ENCODE results near the gene BSCL2. TPM values are rescaled to one million over a fixed set of nuclear protein-coding genes. Genes with fewer than 3 reads are reported as not detected.

Gene BSCL2
- total and polyA plus RNA-seq, 2 donors (not counting 1 experiment from before 2014, with no cell fraction given) = 38.5 to 56.3 TPM

DNA sequence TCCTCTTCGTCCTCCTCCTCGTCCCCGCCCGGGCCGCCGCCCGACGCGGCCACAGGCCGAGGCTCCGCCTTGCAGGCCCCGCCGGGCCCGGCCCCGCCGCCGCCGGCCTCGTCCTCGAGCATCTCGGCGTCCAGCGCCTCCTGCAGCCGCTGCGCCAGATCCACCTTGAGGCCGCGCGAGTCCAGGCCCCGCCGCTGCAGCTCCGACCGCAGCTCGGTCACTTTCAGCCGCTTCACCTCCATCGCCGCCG is 19.6 kb upstream of the BSCL2 start:
- Histone ChIP-seq H3K9me3 (ENCODE audit: control extremely low read depth in 1 of 3, control insufficient read depth in 2 of 3, insufficient read depth in 1 of 3, low read length in 2 of 3) (no peaks in the 10 kb centered on the region), H3K36me3 (replicated peaks in 1 of 2; ENCODE audit: control extremely low read depth in 1 of 2, control insufficient read depth in 1 of 2, extremely low read depth in 1 of 2, insufficient read depth in 2 of 2, low read length in 1 of 2) (peaks cover 3 to 29% of the 10 kb centered on the region in 2 experiments), H3K79me2 (ENCODE audit: control insufficient read depth, insufficient read depth, low read length) (peaks cover 81% of the 10 kb centered on the region), H2AFZ (ENCODE audit: insufficient read depth, low read depth, low read length, poor library complexity, severe bottlenecking) (peak overlapping the region; percentile 91), H3K4me2 (replicated peaks; ENCODE audit: low read depth, low read length, poor library complexity, severe bottlenecking) (peak overlapping the region; percentile 91), H3K27ac (ENCODE audit: low read length in 2 of 2) (peak overlapping the region; percentile 40 to 90), H3K4me3 (ENCODE audit: control extremely low read depth in 1 of 5, extremely low read depth in 1 of 5, insufficient read depth in 1 of 5, low read depth in 2 of 5, low read length in 4 of 5) (peak overlapping the region; percentile 94 to 100 (median 99)), H4K20me1 (ENCODE audit: control insufficient read depth, insufficient read depth, low read length, poor library complexity, severe bottlenecking) (peaks cover 58% of the 10 kb centered on the region), H3K9ac (ENCODE audit: low read length) (peak overlapping the region; percentile 93), H3K4me1 (ENCODE audit: control insufficient read depth in 2 of 2, insufficient read depth in 2 of 2, low read length in 2 of 2) (peaks cover 37 to 41% of the 10 kb centered on the region in 2 donors), H3K27me3 (replicated peaks in 1 of 4; ENCODE audit: control extremely low read depth in 1 of 4, control insufficient read depth in 3 of 4, insufficient read depth in 4 of 4, low read length in 3 of 4) (no peaks in the 10 kb centered on the region)
- peak overlapping the region; percentile 99 for H3K27ac Mint-ChIP-seq
- H3K9me3 Mint-ChIP-seq (ENCODE audit: insufficient read depth) = no peaks in the 10 kb centered on the region
- ATAC-seq (ENCODE audit: low read depth) (no peak), DNase-seq (no peak)
- ChIA-PET CTCF (interaction anchor here (0.6 to 5.5 kb wide), 10 partner anchors 18 to 197 kb away, joined by 3 to 34 read pairs (median 4); partner anchors contain the start of genes BSCL2, SLC3A2, TMEM179B and ZBTB3), POLR2A (interaction anchor here (0.8 to 4.9 kb wide), 21 partner anchors 13 to 154 kb away, joined by 3 to 75 read pairs (median 8); partner anchors contain the start of genes BSCL2, C11orf98, CSKMT and GNG3)
- TF ChIP-seq CTCF (IDR thresholded peaks at IDR 0.05) = no peak
- no peak for TF ChIP-seq EZH2 (IDR thresholded peaks at IDR 0.05; ENCODE audit: borderline replicate concordance, insufficient read depth, low read depth, low read length, poor library complexity, severe bottlenecking)
- no peaks in the 10 kb centered on the region for H3K27me3 Mint-ChIP-seq
- intact Hi-C loops (cut with micrococcal nuclease) = loop anchor here (1.0 to 2.0 kb wide), 11 partner anchors 18 to 154 kb away; partner anchors contain the start of genes EML3, ROM1, SLC3A2 and STX5
- 1% methylated on average over 37 of the region's 37 CpGs for WGBS (ENCODE audit: insufficient coverage)
- H3K4me1 Mint-ChIP-seq = peaks cover 55% of the 10 kb centered on the region
- H3K4me3 Mint-ChIP-seq = peak overlapping the region; percentile 95

DNA sequence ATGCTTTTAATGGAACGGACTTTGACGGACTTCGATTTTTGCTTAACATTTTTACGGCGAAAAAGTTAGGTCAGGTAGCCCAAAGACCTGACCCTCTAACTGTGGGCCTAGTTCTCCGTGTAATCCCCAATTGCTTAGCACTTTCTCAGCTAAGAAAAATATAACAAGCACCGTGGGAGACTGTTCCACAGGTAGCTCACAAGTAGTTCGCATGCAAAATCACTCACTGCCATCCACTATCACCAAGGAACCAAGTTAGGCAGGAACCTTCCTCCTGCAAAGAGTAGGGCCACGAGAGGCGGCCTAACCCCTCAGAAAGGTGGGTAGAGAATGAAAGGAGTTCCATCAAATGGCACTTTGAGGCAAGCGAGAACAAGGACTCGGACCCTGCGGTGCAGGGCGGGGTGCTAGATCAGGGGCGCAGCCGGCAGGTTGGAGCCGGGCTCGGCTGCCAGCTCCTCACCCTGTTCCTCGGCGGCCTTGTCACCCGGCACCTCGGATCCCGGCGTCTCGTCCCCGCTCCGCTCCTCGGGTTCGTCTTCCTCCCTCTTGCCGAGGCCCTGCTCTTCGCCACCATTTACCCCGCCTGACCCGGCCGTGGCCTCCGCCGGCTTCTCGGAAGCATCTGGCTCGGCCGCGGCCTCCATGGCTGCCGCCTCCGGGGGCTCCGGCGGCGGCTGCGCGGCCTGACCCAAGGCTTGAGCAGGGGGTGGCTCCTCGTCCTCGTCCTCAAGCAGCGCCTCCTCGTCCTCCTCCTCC is 19.1 kb upstream of the BSCL2 start:
- intact Hi-C loops (cut with micrococcal nuclease) = loop anchor here (2.0 kb wide), 5 partner anchors 56 to 154 kb away; partner anchors contain the start of genes EML3, ROM1, SLC3A2 and STX5
- Histone ChIP-seq H3K4me2 (replicated peaks; ENCODE audit: low read depth, low read length, poor library complexity, severe bottlenecking) (peak overlapping the region; percentile 91), H3K79me2 (ENCODE audit: control insufficient read depth, insufficient read depth, low read length) (peaks cover 81% of the 10 kb centered on the region), H2AFZ (ENCODE audit: insufficient read depth, low read depth, low read length, poor library complexity, severe bottlenecking) (peak overlapping the region; percentile 91), H4K20me1 (ENCODE audit: control insufficient read depth, insufficient read depth, low read length, poor library complexity, severe bottlenecking) (peaks cover 57% of the 10 kb centered on the region), H3K27ac (ENCODE audit: low read length in 2 of 2) (peak overlapping the region; percentile 40 to 90), H3K36me3 (replicated peaks in 1 of 2; ENCODE audit: control extremely low read depth in 1 of 2, control insufficient read depth in 1 of 2, extremely low read depth in 1 of 2, insufficient read depth in 2 of 2, low read length in 1 of 2) (peaks cover 3 to 34% of the 10 kb centered on the region in 2 experiments), H3K4me1 (ENCODE audit: control insufficient read depth in 2 of 2, insufficient read depth in 2 of 2, low read length in 2 of 2) (peaks cover 37 to 41% of the 10 kb centered on the region in 2 donors), H3K4me3 (ENCODE audit: control extremely low read depth in 1 of 5, extremely low read depth in 1 of 5, insufficient read depth in 1 of 5, low read depth in 2 of 5, low read length in 4 of 5) (peak overlapping the region; percentile 94 to 100 (median 99)), H3K9ac (ENCODE audit: low read length) (peak overlapping the region; percentile 93), H3K9me3 (ENCODE audit: control extremely low read depth in 1 of 3, control insufficient read depth in 2 of 3, insufficient read depth in 1 of 3, low read length in 2 of 3) (no peaks in the 10 kb centered on the region), H3K27me3 (replicated peaks in 1 of 4; ENCODE audit: control extremely low read depth in 1 of 4, control insufficient read depth in 3 of 4, insufficient read depth in 4 of 4, low read length in 3 of 4) (no peaks in the 10 kb centered on the region)
- no peak for DNase-seq
- peak overlapping the region; percentile 99 for H3K27ac Mint-ChIP-seq
- TF ChIP-seq CTCF (IDR thresholded peaks at IDR 0.05) = no peak
- TF ChIP-seq EZH2 (IDR thresholded peaks at IDR 0.05; ENCODE audit: borderline replicate concordance, insufficient read depth, low read depth, low read length, poor library complexity, severe bottlenecking) = no peak
- CTCF ChIA-PET = interaction anchor here (0.8 to 5.5 kb wide), 7 partner anchors 12 to 184 kb away, joined by 3 to 34 read pairs (median 3); partner anchors contain the start of genes SLC3A2, TMEM179B and ZBTB3
- no peak for ATAC-seq (ENCODE audit: low read depth)
- H3K4me1 Mint-ChIP-seq = peaks cover 55% of the 10 kb centered on the region
- peak overlapping the region; percentile 95 for H3K4me3 Mint-ChIP-seq
- no peaks in the 10 kb centered on the region for H3K27me3 Mint-ChIP-seq
- POLR2A ChIA-PET = interaction anchor here (0.6 to 4.9 kb wide), 15 partner anchors 18 to 155 kb away, joined by 3 to 75 read pairs (median 14); partner anchors contain the start of genes BSCL2, C11orf98, CSKMT and GNG3
- H3K9me3 Mint-ChIP-seq (ENCODE audit: insufficient read depth) = no peaks in the 10 kb centered on the region
- under 1% methylated on average over 51 of the region's 51 CpGs for WGBS (ENCODE audit: insufficient coverage)
